Muscle of back (tissue), 13 donors: Measurements from ENCODE around the gene COMMD2. TPM values are rescaled to one million over a fixed set of nuclear protein-coding genes. Genes with fewer than 3 reads are reported as not detected.
A peak's percentile ranks its signal among the peaks of the same experiment; 100 is the strongest.

Experiments used
- DNase-seq, 3 donors: peaks; one replicate each; pipeline versions ENCODE4 v3.0.0 to v3.0.0-alpha.2; 2013
- long read RNA-seq, 9 donors: transcript quantifications; one replicate each; lab custom pipeline, GENCODE V29; 2026
- polyA plus RNA-seq, 10 donors: library from polyadenylated mRNA; unstranded; fragments of 120-200 nt; gene quantifications; one replicate each; pipeline ENCODE4 v1.2.1, GENCODE V29; 2013; ENCODE audit not compliant: insufficient read length in 10 of 10

Gene COMMD2
- 10 to 100 TPM; 27.7 to 39.9 (median 36.3) TPM for polyA plus RNA-seq
- long read RNA-seq, donor 1, transcript COMMD2-203 (5 exons, 3,706 nt): major isoform, 14 of 20 reads
- long read RNA-seq, donor 1, transcript COMMD2-201 (4 exons, 739 nt): minor isoform, 5 of 20 reads
- long read RNA-seq, donor 1, partial matches to known transcripts: 0 of 20 reads
- long read RNA-seq, donor 1, other reads (novel, unspliced or antisense): 0 of 20 reads
- long read RNA-seq, donor 2, transcript COMMD2-203 (5 exons, 3,706 nt): major isoform, 14 of 17 reads
- long read RNA-seq, donor 2, partial matches to known transcripts: 0 of 17 reads
- long read RNA-seq, donor 2, other reads (novel, unspliced or antisense): 0 of 17 reads
- long read RNA-seq, donor 3: 0 reads
- long read RNA-seq, donor 4, transcript COMMD2-203 (5 exons, 3,706 nt): major isoform, 14 of 19 reads
- long read RNA-seq, donor 4, partial matches to known transcripts: 0 of 19 reads
- long read RNA-seq, donor 4, other reads (novel, unspliced or antisense): 0 of 19 reads
- long read RNA-seq, donor 5, transcript COMMD2-201 (4 exons, 739 nt): minor isoform, 6 of 43 reads
- long read RNA-seq, donor 5, transcript COMMD2-203 (5 exons, 3,706 nt): major isoform, 32 of 43 reads
- long read RNA-seq, donor 5, transcript COMMD2-202 (4 exons, 628 nt): minor isoform, 5 of 43 reads
- long read RNA-seq, donor 5, partial matches to known transcripts: 0 of 43 reads
- long read RNA-seq, donor 5, other reads (novel, unspliced or antisense): 0 of 43 reads
- long read RNA-seq, donor 6, transcript COMMD2-203 (5 exons, 3,706 nt): major isoform, 20 of 25 reads
- long read RNA-seq, donor 6, partial matches to known transcripts: 0 of 25 reads
- long read RNA-seq, donor 6, other reads (novel, unspliced or antisense): 0 of 25 reads
- long read RNA-seq, donor 7, transcript COMMD2-203 (5 exons, 3,706 nt): major isoform, 20 of 23 reads
- long read RNA-seq, donor 7, partial matches to known transcripts: 0 of 23 reads
- long read RNA-seq, donor 7, other reads (novel, unspliced or antisense): 0 of 23 reads
- long read RNA-seq, donor 8, transcript COMMD2-203 (5 exons, 3,706 nt): major isoform, 17 of 22 reads
- long read RNA-seq, donor 8, partial matches to known transcripts: 0 of 22 reads
- long read RNA-seq, donor 8, other reads (novel, unspliced or antisense): 0 of 22 reads
- long read RNA-seq, donor 9, partial matches to known transcripts: 0 of 1 reads
- long read RNA-seq, donor 9, other reads (novel, unspliced or antisense): 0 of 1 reads

DNA sequence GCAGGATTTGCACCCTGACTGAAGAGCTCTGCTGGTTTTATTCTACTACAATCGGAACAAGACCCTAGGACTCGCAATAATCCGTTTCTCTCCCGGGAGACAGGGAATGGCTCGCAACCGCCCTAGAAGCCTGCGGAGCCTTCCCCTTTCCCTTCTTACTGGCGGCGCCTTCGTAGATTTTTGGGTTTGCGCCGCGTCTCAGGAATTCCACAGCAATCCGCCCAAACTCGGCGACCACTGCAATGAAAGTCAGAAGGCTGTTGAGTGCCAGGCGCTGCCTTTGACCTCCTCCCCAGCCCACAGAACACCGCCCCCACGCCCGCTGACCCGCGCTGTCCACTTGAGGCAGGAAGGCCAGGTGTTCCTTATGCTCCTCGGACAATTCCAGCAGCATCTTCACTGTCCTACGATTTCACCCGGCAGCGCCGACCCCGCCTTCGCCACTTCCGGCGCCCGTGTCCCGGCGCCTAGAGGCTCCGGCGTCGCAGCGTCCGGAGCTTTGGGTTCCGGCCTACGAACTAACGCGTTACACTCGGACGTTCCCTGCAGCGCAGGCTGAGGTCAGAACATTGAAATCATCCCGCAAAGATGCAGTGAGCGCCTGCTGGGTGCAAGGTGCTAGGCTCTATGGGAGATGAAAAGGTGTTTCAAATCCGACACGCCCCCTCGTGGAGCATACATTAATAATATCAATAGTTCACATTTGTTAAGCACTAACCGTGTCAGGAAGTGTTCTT lies at the start of gene COMMD2:
COMMD2 (minus strand) TSS at position 439 of the 737 bp plus-strand sequence; CDS start at position 394, 45 bp downstream.
- peak; percentile 82 to 94 (median 90) for DNase-seq

DNA sequence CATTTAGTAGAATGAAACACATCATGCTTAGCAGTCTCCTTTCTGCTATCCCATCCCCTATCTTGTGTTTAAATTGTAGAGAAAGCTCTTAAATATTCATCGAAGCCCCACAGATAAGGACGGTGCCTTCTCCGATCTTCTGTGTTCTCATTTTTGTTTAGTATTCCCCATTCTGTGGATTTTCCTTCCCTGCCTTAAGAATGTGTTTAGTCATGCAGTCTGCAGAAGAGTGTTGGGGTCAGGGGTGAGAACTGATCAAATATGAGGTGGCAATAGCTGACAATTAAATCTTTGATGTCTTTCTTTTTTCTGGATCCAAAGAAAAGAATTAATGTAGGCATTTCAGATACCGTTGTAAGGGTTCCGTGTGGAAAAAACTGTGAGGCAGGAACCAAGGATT lies 49.4 kb upstream of the COMMD2 start:
- no peak for DNase-seq

DNA sequence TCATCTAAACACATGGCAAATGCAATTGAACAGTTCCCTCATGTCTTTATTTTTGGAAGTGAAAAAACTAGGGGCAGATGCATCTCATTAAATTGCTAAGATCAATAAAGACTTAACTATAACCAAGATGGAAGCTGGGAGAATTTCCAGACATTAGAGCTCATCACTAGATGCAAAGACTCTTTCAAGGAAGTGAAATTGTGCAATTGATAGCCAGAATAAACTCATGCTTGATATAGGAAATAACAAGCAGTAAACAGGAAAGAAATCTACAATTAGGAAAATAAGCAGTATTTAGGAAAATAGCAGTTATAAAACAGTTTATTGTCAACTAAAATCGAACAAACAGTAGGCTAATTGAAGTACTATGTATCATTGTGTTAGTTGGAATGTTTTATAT lies 48.9 kb upstream of the COMMD2 start:
- DNase-seq: no peak

DNA sequence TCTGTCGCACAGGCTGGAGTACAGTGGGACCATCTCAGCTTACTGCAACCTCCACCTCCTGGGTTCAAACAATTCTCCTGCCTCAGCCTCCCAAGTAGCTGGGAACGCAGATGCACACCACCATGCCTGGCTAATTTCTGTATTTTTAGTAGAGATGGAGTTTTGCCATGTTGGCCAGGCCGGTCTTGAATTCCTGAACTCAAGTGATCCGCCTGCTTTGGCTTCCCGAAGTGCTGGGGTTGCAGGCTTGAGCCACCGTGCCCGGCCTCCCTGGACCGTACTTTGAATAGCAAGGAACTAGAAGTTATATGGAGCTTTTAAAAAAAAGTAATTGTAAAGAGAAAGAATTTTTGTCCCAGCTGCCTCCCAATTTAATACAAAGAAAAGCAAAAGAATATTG lies 48.4 kb upstream of the COMMD2 start:
- no peak for DNase-seq

DNA sequence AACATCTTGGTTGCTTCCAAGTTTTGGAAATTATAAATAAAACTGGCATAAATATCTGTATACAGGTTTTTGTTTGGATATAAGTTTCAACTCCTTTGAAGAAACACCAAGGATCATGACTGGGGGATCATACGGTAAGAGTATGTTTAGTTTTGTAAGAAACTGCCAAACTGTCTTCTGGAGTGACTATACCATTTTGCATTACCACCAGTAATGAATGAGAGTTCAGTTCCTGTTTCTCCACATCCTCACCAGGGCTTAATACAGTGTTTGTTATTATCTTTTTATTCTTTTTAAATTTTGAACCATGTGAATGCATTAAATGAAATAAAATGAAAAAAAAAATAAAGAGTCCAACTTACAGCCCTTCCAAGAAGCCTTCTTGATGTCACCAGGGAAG lies 43.7 kb upstream of the COMMD2 start:
- no peak for DNase-seq

DNA sequence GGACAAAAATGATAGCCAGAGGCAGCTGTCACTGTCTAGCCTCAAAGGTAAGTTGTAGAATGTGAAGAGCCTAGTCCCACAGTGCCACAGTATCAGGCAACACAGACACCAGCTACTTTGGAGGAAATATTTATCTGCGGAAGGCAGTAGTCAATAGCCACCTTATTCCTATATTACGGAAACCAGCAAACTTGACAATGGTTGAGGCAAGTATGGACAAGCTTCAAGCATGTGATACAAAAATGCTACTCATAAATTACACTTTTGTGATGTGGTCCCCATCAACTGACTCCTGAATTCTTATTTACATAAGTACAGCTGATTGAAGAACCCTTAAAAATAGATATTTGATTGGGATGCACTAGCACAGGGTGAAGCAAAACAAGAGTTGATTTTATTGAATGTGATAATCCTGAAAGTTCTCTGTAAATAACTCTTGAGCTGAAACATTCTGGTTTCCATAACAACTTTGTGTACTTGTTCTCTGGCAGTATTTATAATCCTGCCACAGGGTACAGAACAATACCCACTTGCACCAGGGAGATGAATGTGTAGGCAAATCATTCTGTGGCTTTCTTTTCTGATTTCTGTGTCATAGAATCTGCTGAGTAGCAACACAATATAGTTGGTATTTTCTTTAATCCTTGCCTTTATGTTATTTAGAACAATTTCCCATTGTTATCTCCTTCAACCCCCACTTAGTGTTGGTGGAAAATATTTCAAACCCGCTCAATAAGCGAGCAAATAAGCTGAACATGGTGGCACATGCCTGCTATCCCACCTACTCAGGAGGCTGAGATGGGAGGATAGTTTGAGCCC lies 40.4 kb upstream of the COMMD2 start, which contains the start of gene ANKUB1:
ANKUB1 (minus strand) TSS at position 103 of the 819 bp plus-strand sequence. CDS start 188 bp downstream, outside the sequence.
- no peak for DNase-seq

DNA sequence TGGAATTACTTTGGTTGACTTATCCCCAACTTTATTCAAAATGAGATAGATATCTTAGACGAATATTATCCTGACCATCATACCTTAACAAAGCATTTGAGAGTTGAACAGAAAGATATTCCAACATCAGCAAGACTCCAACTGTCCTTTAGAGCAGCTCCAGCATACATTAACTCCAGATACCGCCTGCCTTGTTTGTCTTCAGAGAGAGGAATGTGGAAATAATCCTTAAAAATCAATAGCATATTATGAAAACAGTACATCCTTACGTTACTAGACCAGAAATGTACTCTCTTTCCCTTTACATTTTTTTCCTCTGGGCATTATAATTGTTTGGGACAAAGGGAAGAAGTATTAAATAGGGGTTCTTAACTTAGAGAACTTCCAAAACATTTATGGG lies 38.4 kb upstream of the COMMD2 start:
- DNase-seq: no peak

DNA sequence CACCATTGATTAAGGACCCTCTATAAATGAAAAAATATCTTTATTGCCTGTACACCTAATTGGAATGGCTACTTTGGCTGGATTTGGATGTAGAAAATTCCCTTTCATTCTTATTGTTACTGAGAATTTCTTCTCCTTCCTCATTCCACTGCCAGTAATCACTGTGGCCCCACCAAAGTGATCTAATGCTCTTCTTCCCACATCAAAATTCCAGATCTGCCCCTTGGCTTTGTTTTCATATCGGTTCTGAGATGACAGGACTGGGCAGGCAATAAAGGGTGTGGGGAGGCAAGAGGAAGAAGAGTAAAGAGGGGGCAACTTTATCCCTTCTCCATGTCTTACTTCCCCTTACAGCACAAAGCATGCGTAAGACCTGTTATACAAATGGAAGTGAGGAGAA lies 38.0 kb upstream of the COMMD2 start:
- no peak for DNase-seq

DNA sequence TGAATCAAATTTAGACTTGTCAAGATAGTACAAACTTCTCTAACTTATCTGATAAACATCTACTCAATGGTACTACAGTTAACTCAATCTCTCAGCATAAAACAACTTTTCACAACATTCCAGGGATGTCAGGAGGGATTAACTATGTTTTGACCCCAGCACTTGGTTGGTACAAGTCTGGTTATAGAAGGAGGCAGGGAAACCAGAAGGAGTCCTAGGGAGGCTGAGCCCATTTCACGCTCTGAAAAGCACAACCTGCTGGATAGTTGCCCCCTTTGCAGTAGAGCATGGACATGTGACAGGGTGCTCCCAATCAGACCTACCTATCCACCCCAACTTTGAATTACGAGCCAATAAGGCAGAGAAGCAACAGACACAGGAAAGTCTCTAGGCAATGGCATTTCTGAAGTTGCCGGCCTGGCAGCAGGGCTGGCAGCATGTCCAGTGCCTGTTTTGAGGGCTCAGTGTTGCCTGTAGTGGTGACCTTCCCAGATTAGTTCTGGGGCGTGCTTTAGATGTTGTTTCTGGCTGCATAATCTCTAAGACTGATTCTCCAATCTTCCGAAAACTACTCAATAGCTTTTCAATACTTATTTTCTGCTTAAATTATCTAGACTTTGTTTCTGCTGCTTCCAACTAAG lies 31.9 kb upstream of the COMMD2 start:
- DNase-seq: peak in 1 of 3 donors; percentile 20

DNA sequence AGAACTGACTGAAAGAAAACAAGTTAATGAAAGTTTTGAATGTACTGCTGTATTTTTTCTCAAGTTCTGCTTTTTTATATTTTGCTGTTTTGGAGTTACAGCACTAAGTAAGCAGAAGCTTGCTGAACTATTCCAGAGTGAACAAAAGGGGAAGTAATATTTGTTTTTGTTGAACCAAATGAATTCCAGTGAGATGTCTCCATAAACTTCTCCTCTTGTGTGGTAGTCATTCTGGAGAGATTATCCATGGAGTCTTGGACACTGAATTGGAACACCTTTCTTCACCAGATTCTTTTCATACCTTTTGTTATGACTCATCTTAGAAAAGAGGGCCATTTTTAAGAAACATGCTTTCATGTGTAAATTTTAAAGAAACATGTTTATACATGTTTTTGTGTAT lies 31.3 kb upstream of the COMMD2 start:
- peak in 2 of 3 donors; percentile 17 to 57 for DNase-seq

DNA sequence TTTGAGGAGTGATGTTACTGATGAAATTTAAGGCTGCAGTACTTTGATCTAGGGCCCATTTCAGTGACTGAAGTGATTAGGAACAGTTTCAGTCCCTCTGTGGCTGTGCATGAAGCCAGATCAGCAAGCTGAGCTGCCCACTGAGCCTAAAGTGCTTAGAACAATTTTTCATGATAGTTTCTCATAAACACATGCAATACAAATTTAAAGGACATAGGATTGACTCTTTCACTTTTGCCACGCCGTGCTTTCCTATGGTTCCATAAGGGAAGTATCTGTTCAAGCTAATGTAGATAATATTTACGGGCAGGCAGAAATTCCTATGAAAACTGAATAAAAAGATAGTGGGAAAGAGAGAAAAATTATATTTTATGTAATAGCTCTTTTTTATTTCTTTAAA lies 29.5 kb upstream of the COMMD2 start:
- no peak for DNase-seq

DNA sequence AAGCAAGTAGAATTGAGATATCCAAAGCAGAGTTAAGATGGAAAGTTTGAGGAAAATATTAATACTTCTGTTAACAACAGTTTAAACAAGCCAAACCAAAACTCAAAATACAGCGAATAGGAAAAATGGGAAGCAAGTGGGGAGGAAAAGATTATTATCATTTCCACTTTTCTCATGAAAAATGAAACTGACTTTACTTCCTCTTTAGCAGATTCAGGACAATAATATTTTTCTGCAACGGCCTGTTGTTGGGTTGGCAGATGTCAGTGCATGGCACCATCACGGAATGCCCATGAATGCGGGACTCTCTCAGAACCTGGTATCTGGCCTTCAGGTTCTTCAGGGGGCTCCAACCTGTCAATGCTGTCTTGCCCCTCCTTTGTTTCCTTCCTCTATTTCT lies 28.9 kb upstream of the COMMD2 start:
- peak in 2 of 3 donors; percentile 4 to 11 for DNase-seq

DNA sequence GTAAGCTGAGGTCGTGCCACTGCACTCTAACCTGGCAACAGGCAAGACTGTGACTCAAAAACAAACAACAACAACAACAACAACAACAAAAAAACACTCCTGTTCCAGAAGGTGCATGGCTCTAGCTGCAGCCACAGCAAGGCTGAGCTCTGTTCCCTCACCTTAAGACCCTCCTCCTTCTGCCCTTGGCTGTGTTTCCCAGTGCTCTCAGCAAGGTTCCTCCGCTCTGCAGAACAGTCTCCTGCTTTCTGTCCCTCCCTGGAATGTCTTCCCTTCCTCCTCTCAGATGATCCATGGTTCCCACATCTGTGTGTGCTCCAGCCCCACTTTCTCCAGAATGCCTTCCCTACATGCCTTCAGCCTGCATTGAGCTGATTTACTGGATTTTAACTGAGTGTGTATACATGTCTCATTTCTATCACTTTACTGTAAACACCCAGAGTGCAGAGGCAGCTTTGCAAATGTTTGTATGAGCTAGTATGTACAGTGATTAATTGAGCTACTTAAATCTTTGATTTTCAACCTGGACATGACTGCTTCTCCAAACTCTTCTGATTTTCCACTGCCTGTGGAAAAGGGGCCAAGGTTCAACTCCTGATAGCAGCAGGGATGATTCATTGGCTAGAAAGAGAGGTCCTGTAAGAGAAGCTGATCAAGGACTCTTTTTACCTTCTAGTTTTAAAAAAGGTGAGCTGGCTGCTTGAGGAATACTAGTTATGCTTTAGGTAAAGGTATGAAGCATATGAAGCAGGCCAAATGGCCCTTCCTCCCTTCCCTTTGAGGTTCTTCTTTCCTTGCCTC lies 25.3 kb upstream of the COMMD2 start:
- no peak for DNase-seq

DNA sequence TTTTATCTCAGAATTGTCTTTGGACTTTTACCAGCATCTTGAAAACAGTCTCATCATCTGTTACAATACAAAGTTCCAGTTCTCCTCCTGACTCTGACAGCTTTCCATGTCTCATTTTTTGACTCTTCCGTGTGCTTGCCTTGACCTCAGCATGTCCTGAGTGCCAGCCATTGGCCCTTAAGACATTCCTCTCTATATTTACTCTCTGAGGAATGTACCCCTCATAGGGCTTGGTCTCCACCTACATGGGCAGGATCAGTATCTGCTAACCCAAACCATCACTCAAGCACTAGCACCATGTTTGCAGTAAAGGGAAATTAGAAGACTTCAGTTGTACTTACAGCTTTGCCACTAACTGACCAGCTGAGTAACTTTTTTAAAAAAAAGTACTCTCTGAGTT lies 23.9 kb upstream of the COMMD2 start:
- DNase-seq: no peak

DNA sequence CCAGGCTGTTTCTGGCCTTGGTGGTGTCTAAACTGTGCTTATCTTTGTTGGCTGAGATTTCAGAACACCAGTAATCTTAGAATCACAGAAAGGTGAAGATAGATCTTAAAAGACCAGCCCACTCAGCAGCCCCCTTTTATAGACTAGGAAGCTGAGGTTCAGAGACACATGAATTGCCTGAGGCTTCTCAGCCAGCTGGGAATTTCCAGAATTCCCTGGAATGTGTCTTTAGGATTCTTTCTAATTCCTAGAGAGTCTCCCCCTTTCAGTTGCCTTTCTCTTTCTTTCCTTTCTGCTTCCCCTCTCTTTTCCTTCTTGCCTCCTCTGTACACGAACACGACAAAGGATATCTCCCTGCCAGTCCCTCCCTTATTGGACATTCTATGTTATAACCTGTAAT lies 20.6 kb upstream of the COMMD2 start:
- no peak for DNase-seq

DNA sequence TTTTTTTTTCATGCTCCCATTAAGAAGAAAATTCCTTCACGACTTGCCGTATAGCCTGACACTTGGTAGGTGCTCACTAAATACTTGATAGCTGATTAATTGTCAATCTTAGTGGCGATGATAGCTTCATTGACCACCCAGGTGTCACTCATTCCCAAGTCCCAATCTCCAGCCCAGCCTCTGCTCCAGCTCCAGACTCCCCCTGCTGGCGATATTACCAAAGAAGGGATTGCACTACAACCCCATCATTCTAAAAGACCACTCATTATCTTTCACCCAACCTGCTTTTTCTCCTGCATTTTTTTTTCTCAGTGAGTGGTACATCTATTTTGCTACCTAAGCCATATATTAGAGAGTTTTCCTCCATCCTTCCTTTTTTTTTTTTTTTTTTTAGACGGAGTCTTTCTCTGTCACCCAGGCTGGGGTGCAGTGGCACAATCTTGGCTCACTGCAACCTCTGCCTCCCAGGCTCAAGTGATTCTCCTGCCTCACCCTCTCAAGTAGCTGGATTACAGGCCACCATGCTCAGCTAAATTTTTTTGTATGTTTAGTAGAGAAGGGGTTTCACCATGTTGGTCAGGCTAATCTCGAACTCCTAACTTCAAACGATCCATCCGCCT lies 19.5 kb upstream of the COMMD2 start:
- peak; percentile 32 to 53 (median 36) for DNase-seq

DNA sequence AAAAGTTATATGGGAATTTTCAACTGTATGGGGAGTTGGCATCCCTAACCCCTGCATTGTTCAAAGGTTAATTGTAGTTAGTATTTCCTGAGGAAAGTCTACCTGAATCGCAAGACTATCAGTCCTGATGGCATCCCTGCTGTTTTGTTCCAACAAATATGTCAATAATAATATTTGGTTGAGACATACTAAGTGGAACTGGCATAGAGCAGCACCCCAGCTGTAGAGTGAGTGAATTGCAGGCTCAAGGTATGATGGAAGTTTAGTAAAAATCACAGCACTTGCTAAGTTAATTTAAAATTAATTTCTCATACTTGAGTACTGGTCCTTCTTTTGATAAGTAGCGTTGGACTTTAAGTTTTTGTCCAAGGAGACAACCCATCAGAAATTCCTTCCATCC lies 18.0 kb upstream of the COMMD2 start:
- DNase-seq: no peak

DNA sequence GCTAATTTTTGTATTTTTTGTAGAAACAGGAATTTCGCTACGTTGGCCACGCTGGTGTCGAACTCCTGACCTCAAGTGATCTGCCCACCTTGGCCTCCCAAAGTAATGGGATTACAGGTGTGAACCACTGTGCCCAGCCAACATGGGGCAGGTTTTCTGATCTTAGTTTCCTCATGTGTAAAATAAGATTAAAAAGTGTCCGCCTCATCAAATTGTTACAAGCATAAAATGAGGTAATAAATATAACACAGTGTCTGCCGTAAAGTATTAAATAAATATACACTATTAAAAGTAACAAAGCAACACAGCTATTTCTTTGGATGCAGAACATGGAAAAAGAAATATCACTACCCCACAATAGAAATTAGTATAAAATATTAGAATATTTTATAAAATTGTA lies 16.4 kb upstream of the COMMD2 start:
- DNase-seq: no peak
